DMS114 treated with DMSO at 0.1 percent for 48 hours (cell line): Measurements from ENCODE around the gene SPON1.

Source experiments
- DNase-seq: peaks from one replicate; lab custom pipeline; 2025; ENCODE audit not compliant: unreplicated experiment; lab: John Stamatoyannopoulos, UW

The SPON1 gene

GRCh38 chr11:14179116-14179820 is 216.7 kb downstream of the SPON1 start:
- no peak for DNase-seq

GRCh38 chr11:14181121-14181520 is 218.6 kb downstream of the SPON1 start:
- DNase-seq: no peak

GRCh38 chr11:14182833-14183364 is 220.4 kb downstream of the SPON1 start:
- no peak for DNase-seq

GRCh38 chr11:14184028-14184940 is 221.8 kb downstream of the SPON1 start:
- no peak for DNase-seq

- no peak for DNase-seq
Measured at GRCh38 chr11:14185461-14185860, 222.9 kb downstream of the SPON1 start.

- DNase-seq: no peak
Measured at GRCh38 chr11:14186046-14186775, 223.7 kb downstream of the SPON1 start.

- no peak for DNase-seq
Measured at GRCh38 chr11:14189874-14190273, 227.4 kb downstream of the SPON1 start.

GRCh38 chr11:14190992-14191778 is 228.7 kb downstream of the SPON1 start:
- DNase-seq: no peak

- no peak for DNase-seq
Measured at GRCh38 chr11:14193644-14194043, 231.1 kb downstream of the SPON1 start.

- DNase-seq: no peak
Measured at GRCh38 chr11:14202251-14203196, 240.0 kb downstream of the SPON1 start.

- no peak for DNase-seq
Measured at GRCh38 chr11:14203321-14203720, 240.8 kb downstream of the SPON1 start.

GRCh38 chr11:14212986-14213385 is 250.5 kb downstream of the SPON1 start:
- no peak for DNase-seq

GRCh38 chr11:14218728-14219127 is 256.2 kb downstream of the SPON1 start:
- no peak for DNase-seq

- DNase-seq: no peak
Measured at GRCh38 chr11:14223636-14224288, 261.2 kb downstream of the SPON1 start.

- DNase-seq: no peak
Measured at GRCh38 chr11:14224395-14224794, 261.9 kb downstream of the SPON1 start.

GRCh38 chr11:14225666-14226065 is 263.1 kb downstream of the SPON1 start:
- DNase-seq: no peak

GRCh38 chr11:14228356-14228755 is 265.8 kb downstream of the SPON1 start:
- DNase-seq: no peak

- DNase-seq: no peak
Measured at GRCh38 chr11:14229472-14229871, 266.9 kb downstream of the SPON1 start.

- DNase-seq: no peak
Measured at GRCh38 chr11:14230407-14230806, 267.9 kb downstream of the SPON1 start.
